Activated CD4-positive, alpha-beta T cell treated with anti-CD3 and anti-CD28 coated beads, Interleukin-10, Interleukin-2, amounts not matched to agents 100 ng/mL and 50 ng/mL, durations not matched to agents 16 hours and 8 hours (primary cell): ENCODE data around the gene METAP2.

ENCODE experiments used
- DNase-seq: peaks from one replicate; pipeline ENCODE4 v3.0.0-alpha.2; 2020

The METAP2 gene

DNA sequence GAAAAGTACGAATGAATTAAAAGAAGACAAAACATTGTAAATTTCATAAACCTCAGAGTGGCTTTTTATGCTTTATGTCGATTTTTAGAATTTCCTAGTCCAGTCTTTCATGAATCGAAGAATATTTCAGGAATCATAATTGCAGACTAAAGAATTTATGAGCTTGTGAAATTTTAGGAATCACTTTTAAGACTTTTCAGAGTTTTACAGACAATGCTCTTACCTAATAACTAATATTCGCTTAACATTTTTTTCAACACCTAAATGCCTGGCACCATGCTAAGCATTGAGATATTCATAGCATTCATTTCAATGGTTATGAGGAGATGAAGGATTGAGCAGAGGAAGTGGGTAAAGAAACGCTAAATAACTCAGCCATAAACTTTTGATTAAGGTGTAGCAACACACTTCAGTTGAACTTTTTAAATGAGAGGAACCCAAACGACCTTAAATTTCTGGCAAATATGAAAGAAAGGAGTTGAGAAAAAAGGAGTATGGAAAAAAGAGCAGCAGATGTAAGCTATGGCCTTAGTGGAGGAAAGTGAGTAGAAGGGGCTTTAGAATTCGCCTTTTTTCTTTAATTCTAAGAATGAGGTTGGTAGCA is 78.1 kb downstream of the METAP2 start:
- peak; percentile 17 for DNase-seq

DNA sequence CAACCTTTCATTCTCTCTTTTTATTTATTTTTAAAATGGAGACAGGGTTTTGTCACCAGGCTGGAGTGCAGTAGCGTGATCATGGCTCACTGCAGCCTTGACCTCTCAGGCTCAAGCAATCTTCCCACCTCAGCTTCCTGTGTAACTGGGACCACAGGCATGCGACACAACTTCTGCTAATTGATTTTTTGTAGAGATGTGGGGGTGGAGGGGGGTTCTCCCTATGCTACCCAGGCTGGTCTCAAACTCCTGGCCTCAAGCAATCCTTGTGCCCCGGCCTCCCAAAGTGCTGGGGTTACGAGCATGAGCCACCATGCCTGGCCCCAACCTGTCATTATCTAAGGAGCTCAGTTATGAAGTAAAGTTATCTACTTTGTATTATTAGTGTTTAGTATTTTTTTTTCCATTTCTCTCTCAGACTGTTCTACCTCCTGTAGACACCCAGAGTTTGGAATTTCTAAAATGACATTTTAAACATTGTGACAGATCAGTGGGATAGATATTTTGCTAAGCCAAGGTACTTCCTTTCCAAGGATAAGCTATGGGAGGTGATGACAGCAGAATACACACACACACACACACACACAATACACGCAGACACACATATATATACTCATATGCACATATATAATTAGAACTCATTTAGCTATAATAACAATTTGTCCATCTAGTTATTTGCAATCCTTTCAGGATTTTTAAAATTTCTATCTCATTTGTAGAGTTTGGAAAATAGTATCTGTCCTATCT is 79.4 kb downstream of the METAP2 start:
- DNase-seq, result no peak

DNA sequence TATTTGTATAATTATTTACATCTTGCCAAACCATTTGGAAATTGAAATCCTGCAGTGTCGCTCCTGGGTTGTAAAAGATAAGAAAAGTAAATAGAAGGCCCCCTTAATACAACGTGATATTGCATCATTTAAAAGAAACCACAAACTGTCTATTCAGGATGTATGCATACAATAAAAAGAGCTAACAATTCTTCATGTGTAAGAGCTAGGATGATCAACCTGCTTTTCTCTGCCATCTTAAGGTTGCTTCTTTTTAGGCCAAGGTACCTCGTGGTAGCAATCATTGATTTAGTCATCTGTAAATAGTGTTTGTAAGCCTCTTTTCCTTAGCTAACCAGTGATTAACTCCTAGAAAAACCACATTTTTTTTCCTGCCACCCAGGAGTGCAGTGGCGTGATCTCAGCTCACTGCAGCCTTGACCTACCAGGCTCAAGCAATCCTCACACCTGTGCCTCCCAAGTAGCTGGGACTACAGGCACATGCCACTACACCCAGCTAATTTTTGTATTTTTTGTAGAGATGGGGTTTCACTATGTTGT is 80.7 kb downstream of the METAP2 start:
- no peak for DNase-seq

DNA sequence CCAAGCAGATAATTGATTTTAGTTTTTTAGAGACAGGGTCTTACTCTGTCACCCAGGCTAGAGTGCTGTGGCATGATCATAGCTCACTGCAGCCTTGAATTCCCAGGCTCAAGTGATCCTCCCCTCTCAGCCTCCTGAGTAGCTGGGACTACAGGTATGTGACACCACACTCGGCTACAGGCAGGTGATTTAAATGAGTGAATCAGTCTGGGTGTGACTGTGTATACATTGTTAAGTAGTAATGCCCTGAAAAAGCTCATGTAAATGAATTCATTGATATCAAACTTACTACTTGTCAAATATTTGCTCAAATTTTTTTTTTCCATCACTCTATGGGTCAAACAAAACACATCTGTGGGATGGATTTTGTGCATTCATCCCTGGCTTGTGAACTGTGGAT is 83.7 kb downstream of the METAP2 start:
- DNase-seq, result no peak
